ENCODE results near the gene MAP3K13. TPM values are rescaled to one million over a fixed set of nuclear protein-coding genes. Genes with fewer than 3 reads are reported as not detected.

Gene MAP3K13
- total RNA-seq, 2 donors from 2014 or later = 34.0 to 46.9 TPM

GRCh38 chr3:185503521-185503920 is 140.6 kb downstream of the MAP3K13 start:
- Histone ChIP-seq H3K4me1 (no peaks in the 10 kb centered on the region), H3K27ac (no peak overlapping the region), H3K36me3 (no peaks in the 10 kb centered on the region), H3K27me3 (no peaks in the 10 kb centered on the region), H3K9me3 (no peaks in the 10 kb centered on the region), H3K9ac (ENCODE audit: low read depth in 2 of 2, low read length in 2 of 2) (no peak overlapping the region), H3K4me3 (no peak overlapping the region)
- no peak for DNase-seq
- intact Hi-C loops (cut with DNase I) = loop anchor here (5.0 kb wide), 1 partner anchor 79 kb away; no protein-coding TSS in a partner anchor
- no peak for TF ChIP-seq CTCF (IDR thresholded peaks at IDR 0.05)

GRCh38 chr3:185504636-185505035 is 141.7 kb downstream of the MAP3K13 start:
- TF ChIP-seq CTCF (IDR thresholded peaks at IDR 0.05) = no peak
- Histone ChIP-seq H3K4me3 (no peak overlapping the region), H3K4me1 (no peaks in the 10 kb centered on the region), H3K9me3 (no peaks in the 10 kb centered on the region), H3K36me3 (no peaks in the 10 kb centered on the region), H3K27ac (no peak overlapping the region), H3K9ac (ENCODE audit: low read depth in 2 of 2, low read length in 2 of 2) (no peak overlapping the region), H3K27me3 (no peaks in the 10 kb centered on the region)
- intact Hi-C loops (cut with DNase I) = loop anchor here (5.0 kb wide), 1 partner anchor 78 kb away; no protein-coding TSS in a partner anchor
- DNase-seq = no peak

GRCh38 chr3:185507883-185508282 is 144.9 kb downstream of the MAP3K13 start:
- intact Hi-C loops (cut with DNase I) = no loop called here
- Histone ChIP-seq H3K27me3 (no peaks in the 10 kb centered on the region), H3K27ac (no peak overlapping the region), H3K4me1 (no peaks in the 10 kb centered on the region), H3K9me3 (no peaks in the 10 kb centered on the region), H3K4me3 (no peak overlapping the region), H3K36me3 (no peaks in the 10 kb centered on the region), H3K9ac (ENCODE audit: low read depth in 2 of 2, low read length in 2 of 2) (no peak overlapping the region)
- TF ChIP-seq CTCF (IDR thresholded peaks at IDR 0.05) = no peak
- no peak for DNase-seq

DNA sequence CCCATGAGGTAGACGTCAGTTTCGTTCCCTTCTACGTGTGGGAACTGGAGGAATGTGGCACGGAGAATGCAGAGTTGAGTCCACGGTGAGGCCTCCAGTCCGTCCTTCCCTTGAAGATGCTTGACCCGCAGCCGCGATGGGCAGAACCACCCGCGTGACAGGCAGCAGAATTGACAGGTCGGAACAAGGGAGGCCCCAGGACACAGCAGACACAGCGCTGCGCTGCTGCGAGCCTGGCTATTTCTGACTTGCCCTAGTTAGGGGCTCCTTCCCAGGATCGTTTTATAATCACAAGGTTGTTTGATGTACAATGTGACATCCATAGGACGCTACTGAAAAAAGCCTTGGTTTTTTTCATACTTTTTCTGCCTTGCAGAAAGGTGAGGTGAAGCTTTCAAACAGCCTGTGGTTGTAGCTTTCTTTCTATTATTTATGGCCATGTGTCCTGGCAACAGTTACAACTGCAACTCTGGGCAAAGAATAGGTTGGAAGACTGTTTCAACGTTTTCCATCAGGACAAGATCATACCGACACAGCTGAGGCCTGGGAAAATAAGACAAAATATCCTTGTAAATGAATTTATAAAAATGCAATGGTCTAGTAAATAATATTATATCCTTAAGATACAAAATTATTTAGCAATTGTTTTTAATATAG is 145.5 kb downstream of the MAP3K13 start:
- H3K9me3 ChIP-seq = no peaks in the 10 kb centered on the region
- no peak overlapping the region for H3K4me3 ChIP-seq
- H3K27me3 ChIP-seq = no peaks in the 10 kb centered on the region
- H3K36me3 ChIP-seq = no peaks in the 10 kb centered on the region
- TF ChIP-seq CTCF (IDR thresholded peaks at IDR 0.05) = no peak
- no peak for DNase-seq
- H3K4me1 ChIP-seq = no peaks in the 10 kb centered on the region
- intact Hi-C loops (cut with DNase I) = no loop called here
- H3K9ac ChIP-seq (ENCODE audit: low read depth in 2 of 2, low read length in 2 of 2) = no peak overlapping the region
- no peak overlapping the region for H3K27ac ChIP-seq

DNA sequence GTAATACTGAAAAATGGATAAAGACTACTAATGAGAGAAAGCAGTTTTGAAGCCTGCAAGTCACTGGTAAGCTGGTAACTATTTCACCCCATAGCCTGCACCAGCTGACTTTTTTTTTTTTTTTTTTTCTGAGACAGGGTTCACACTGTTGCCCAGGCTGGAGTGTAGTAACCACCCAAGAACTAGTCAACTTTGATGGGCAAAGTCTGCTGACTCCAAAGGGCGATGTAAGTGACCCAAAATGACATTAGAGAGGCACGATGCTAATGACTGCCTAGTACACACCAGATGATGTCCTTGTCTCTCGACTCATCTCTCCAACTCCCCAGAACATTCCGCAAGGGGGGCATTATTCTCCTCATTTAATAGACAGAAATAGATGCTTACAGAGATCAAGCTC is 148.8 kb downstream of the MAP3K13 start:
- Histone ChIP-seq H3K27ac (no peak overlapping the region), H3K36me3 (no peaks in the 10 kb centered on the region), H3K4me1 (no peaks in the 10 kb centered on the region), H3K4me3 (no peak overlapping the region), H3K9me3 (no peaks in the 10 kb centered on the region), H3K9ac (ENCODE audit: low read depth in 2 of 2, low read length in 2 of 2) (no peak overlapping the region), H3K27me3 (no peaks in the 10 kb centered on the region)
- intact Hi-C loops (cut with DNase I) = no loop called here
- TF ChIP-seq CTCF (IDR thresholded peaks at IDR 0.05) = no peak
- DNase-seq = no peak

Data from colonic mucosa (tissue), 4 donors.